IMR-90 (cell line): ENCODE measurements around the gene DCTN1. TPM values are rescaled to one million over a fixed set of nuclear protein-coding genes. Genes with fewer than 3 reads are reported as not detected.

Experiments used
- ATAC-seq: fragments of 200-7000 bp; cut with Tn5 transposase; 2 replicates; pipeline ENCODE4 v1.9.1; 2020; ENCODE audit warnings: low read depth, mild to moderate bottlenecking, moderate library complexity
- BruUV-seq: library from RNA; stranded (reverse); fragments of 400-500 nt; replicated peaks from 2 replicates; lab custom pipeline; 2021; lab: Mats Ljungman, UMichigan
- CTCF ChIA-PET: fragments of 300-600 bp; formaldehyde crosslinking; extraction: SDS; loops from one replicate; lab custom pipeline; 2021; ENCODE audit warnings: antibody characterized with exemption; lab: Yijun Ruan, JAX
- POLR2A ChIA-PET: fragments of 300-600 bp; sonication (Branson Sonifier 250); formaldehyde crosslinking; loops from one replicate; lab custom pipeline; 2022; ENCODE audit warnings: antibody characterized with exemption; ENCODE audit not compliant: unreplicated experiment; lab: Charles Lee
- DNase-seq: peaks from one replicate; pipeline ENCODE4 v3.0.0; 2013
- H2AFZ ChIP-seq: replicated peaks from 2 replicates; pipeline ENCODE3; 2013; ENCODE audit warnings: low read length, mild to moderate bottlenecking; ENCODE audit not compliant: poor library complexity
- H2AK5ac ChIP-seq: 2 replicates; pipeline ENCODE4 v1.6.1; 2013; ENCODE audit warnings: low read depth, low read length, inconsistent platforms
- H2AK9ac ChIP-seq: replicated peaks from 2 replicates; pipeline ENCODE3; 2013; ENCODE audit warnings: mild to moderate bottlenecking, low read depth, low read length, moderate library complexity; ENCODE audit not compliant: poor library complexity
- H2BK120ac ChIP-seq: 2 replicates; pipeline ENCODE4 v1.6.1; 2013; ENCODE audit warnings: low read depth, low read length, inconsistent platforms
- H2BK15ac ChIP-seq: 3 replicates; pipeline ENCODE4 v1.6.1; 2013; ENCODE audit warnings: low read depth, low read length, inconsistent platforms
- H2BK20ac ChIP-seq: 2 replicates; pipeline ENCODE4 v1.6.1; 2013; ENCODE audit warnings: low read depth, mild to moderate bottlenecking, inconsistent platforms, low read length, moderate library complexity
- H2BK5ac ChIP-seq: 2 replicates; pipeline ENCODE4 v1.6.1; 2013; ENCODE audit warnings: mild to moderate bottlenecking, low read depth, low read length, inconsistent platforms; ENCODE audit not compliant: poor library complexity, severe bottlenecking
- H3K14ac ChIP-seq: replicated peaks from 2 replicates; pipeline ENCODE4 v1.6.1; 2013; ENCODE audit warnings: low read depth, low read length, inconsistent platforms
- H3K18ac ChIP-seq: 2 replicates; pipeline ENCODE4 v1.6.1; 2013; ENCODE audit warnings: low read depth, low read length, control low read depth
- H3K23ac ChIP-seq: 2 replicates; pipeline ENCODE4 v1.6.1; 2013; ENCODE audit warnings: low read depth, low read length, inconsistent platforms
- H3K27ac ChIP-seq: 2 replicates; pipeline ENCODE4 v1.5.1; 2013; ENCODE audit warnings: mild to moderate bottlenecking, control low read depth, low read length; ENCODE audit not compliant: insufficient read depth
- H3K27me3 ChIP-seq: 2 replicates; pipeline ENCODE4 v1.6.1; 2013; ENCODE audit warnings: low read length; ENCODE audit not compliant: control insufficient read depth, insufficient read depth
- H3K36me3 ChIP-seq: 2 replicates; pipeline ENCODE4 v1.6.1; 2013; ENCODE audit warnings: low read length, mixed read lengths; ENCODE audit not compliant: control insufficient read depth, insufficient read depth
- H3K4ac ChIP-seq: 2 replicates; pipeline ENCODE4 v1.6.1; 2013; ENCODE audit warnings: low read depth, low read length, inconsistent platforms
- H3K4me1 ChIP-seq: 2 replicates; pipeline ENCODE4 v1.6.1; 2013; ENCODE audit warnings: low read length, mixed read lengths; ENCODE audit not compliant: control insufficient read depth, insufficient read depth
- H3K4me2 ChIP-seq: 2 replicates; pipeline ENCODE4 v1.6.1; 2013; ENCODE audit warnings: low read depth, mild to moderate bottlenecking, control low read depth, low read length, moderate library complexity
- H3K4me3 ChIP-seq: 2 replicates; pipeline ENCODE4 v1.5.1; 2013; ENCODE audit warnings: low read depth, mild to moderate bottlenecking, control low read depth, low read length, moderate library complexity; ENCODE audit not compliant: insufficient read depth
- H3K56ac ChIP-seq: 2 replicates; pipeline ENCODE4 v1.6.1; 2013; ENCODE audit warnings: low read length, inconsistent platforms; ENCODE audit not compliant: insufficient read depth; ENCODE audit errors: extremely low read depth
- H3K79me1 ChIP-seq, 2 experiments: 2 replicates each; pipeline ENCODE4 v1.6.1; 2013; ENCODE audit warnings: low read length in 2 of 2, inconsistent platforms in 1 of 2, low read depth in 1 of 2
- H3K9ac ChIP-seq: 2 replicates; pipeline ENCODE4 v1.6.1; 2013; ENCODE audit warnings: low read depth, low read length, control low read depth
- H3K9me1 ChIP-seq: 2 replicates; pipeline ENCODE4 v1.6.1; 2013; ENCODE audit warnings: low read length, inconsistent platforms; ENCODE audit not compliant: insufficient read depth
- H3K9me3 ChIP-seq: 2 replicates; pipeline ENCODE4 v1.6.1; 2013; ENCODE audit warnings: low read length; ENCODE audit not compliant: control insufficient read depth, insufficient read depth
- H4K20me1 ChIP-seq: 2 replicates; pipeline ENCODE4 v1.6.1; 2013; ENCODE audit warnings: low read length, inconsistent platforms; ENCODE audit not compliant: insufficient read depth
- H4K5ac ChIP-seq: 2 replicates; pipeline ENCODE4 v1.6.1; 2013; ENCODE audit warnings: mild to moderate bottlenecking, low read depth, low read length, control low read depth
- H4K8ac ChIP-seq, 2 experiments: 2 replicates each; pipeline ENCODE4 v1.6.1; 2013; ENCODE audit warnings: low read depth in 2 of 2, low read length in 2 of 2, control low read depth in 1 of 2, inconsistent platforms in 1 of 2
- H4K91ac ChIP-seq: 2 replicates; pipeline ENCODE4 v1.6.1; 2013; ENCODE audit warnings: low read depth, low read length, inconsistent platforms; ENCODE audit not compliant: insufficient read depth
- CHD1 ChIP-seq: IDR thresholded peaks from 2 replicates; pipeline ENCODE4 v1.6.1; 2012; ENCODE audit warnings: low read depth, low read length, improper control_type of control experiment
- WGBS, 2 experiments: methylation state at CpG; one replicate each; pipeline versions ENCODE4 v1.1.5 to v1.1.7; 2013; ENCODE audit warnings: missing lambda C conversion rate in 2 of 2; ENCODE audit not compliant: insufficient read length in 1 of 2; ENCODE audit errors: extremely low coverage in 2 of 2; 5-methylcytosine and 5-hydroxymethylcytosine counted together
- dilution Hi-C: fragments of 300-500 bp; cut with HindIII; formaldehyde crosslinking; loops from one replicate; pipeline ENCODE4 v1.14.3; 2018; ENCODE audit warnings: low sequenced_read_pairs; ENCODE audit not compliant: unreplicated experiment
- in situ Hi-C: fragments of 300-500 bp; cut with MboI; formaldehyde crosslinking; loops from 3 replicates; pipeline ENCODE4 v1.14.3; 2019; ENCODE audit warnings: low sequenced_read_pairs, inconsistent platforms, mixed read lengths
- intact Hi-C: fragments of 100-400 bp; cut with micrococcal nuclease; formaldehyde crosslinking; loops from 2 replicates; pipeline ENCODE4 v1.10.0; 2022
- polyA plus RNA-seq, 3 experiments: library from polyadenylated mRNA; depleted of rRNA; stranded (reverse); fragments of >200 nt; gene quantifications; 2 replicates each; pipeline ENCODE4 v1.2.3, GENCODE V29; 2012; ENCODE audit warnings: low replicate concordance in 1 of 3
- total RNA-seq: library from RNA; depleted of rRNA; stranded (reverse); fragments of >200 nt; gene quantifications from 2 replicates; pipeline ENCODE4 v1.2.3, GENCODE V29; 2012

Gene DCTN1
- total and polyA plus RNA-seq, 2 of the 4 experiments (the other 2 are of a cell fraction): 136 to 204 TPM

GRCh38 chr2:74396149-74396548 is 16.0 kb upstream of the DCTN1 start:
- CTCF ChIA-PET: no interaction called here
- intact Hi-C loops (loop anchor here (10.0 kb wide), 1 partner anchor 471 kb away; the partner anchor contains the start of gene DGUOK), dilution Hi-C loops (no loop called here), in situ Hi-C loops (no loop called here)
- peaks cover 4% of the 10 kb centered on the region for H3K27me3 ChIP-seq
- no peak overlapping the region for H4K8ac ChIP-seq
- no peak overlapping the region for H2AFZ ChIP-seq
- H3K9me3 ChIP-seq: no peaks in the 10 kb centered on the region
- no peaks in the 10 kb centered on the region for H4K20me1 ChIP-seq
- H3K4ac ChIP-seq: no peak overlapping the region
- no TSS peak for BruUV-seq
- H3K9ac ChIP-seq: no peak overlapping the region
- no peaks in the 10 kb centered on the region for H3K4me1 ChIP-seq
- no peak for TF ChIP-seq CHD1
- DNase-seq (no peak), ATAC-seq (no peak)
- no peak overlapping the region for H2BK15ac ChIP-seq
- H2BK5ac ChIP-seq: no peak overlapping the region
- no peaks in the 10 kb centered on the region for H3K9me1 ChIP-seq
- H4K5ac ChIP-seq: no peak overlapping the region
- no peak overlapping the region for H4K91ac ChIP-seq
- no peaks in the 10 kb centered on the region for H3K36me3 ChIP-seq
- H2BK20ac ChIP-seq: no peak overlapping the region
- no peak overlapping the region for H3K4me2 ChIP-seq
- no peak overlapping the region for H2BK120ac ChIP-seq
- WGBS, 2 experiments: no CpG with 5 or more reads among the region's 2 CpGs
- H3K18ac ChIP-seq: no peak overlapping the region
- POLR2A ChIA-PET: no interaction called here
- no peak overlapping the region for H2AK5ac ChIP-seq
- H3K23ac ChIP-seq: no peak overlapping the region
- H3K79me1 ChIP-seq: peaks cover 3% of the 10 kb centered on the region in 2 experiments; a peak in 3 of 4 replicates
- H2AK9ac ChIP-seq: no peak overlapping the region
- no peak overlapping the region for H3K4me3 ChIP-seq
- H3K14ac ChIP-seq: no peak overlapping the region
- H3K27ac ChIP-seq: no peak overlapping the region
- no peak overlapping the region for H3K56ac ChIP-seq
